HG03095 (cell line): ENCODE data around the gene STEAP3.

Experiments used
- ATAC-seq: cut with Tn5 transposase; IDR thresholded peaks from one replicate; pipeline ENCODE4 v1.9.1; 2021; ENCODE audit warnings: moderate library complexity; ENCODE audit not compliant: unreplicated experiment

The STEAP3 gene

GRCh38 chr2:119245841-119246230, 22.2 kb downstream of the STEAP3 start:
- no peak for ATAC-seq

GRCh38 chr2:119246884-119247843, 23.5 kb downstream of the STEAP3 start:
- ATAC-seq, result no peak

- no peak for ATAC-seq
Measured at GRCh38 chr2:119247844-119248271, 24.2 kb downstream of the STEAP3 start.

GRCh38 chr2:119248311-119248710, 24.7 kb downstream of the STEAP3 start:
- ATAC-seq, result no peak

- ATAC-seq, result no peak
Measured at GRCh38 chr2:119248751-119249150, 25.1 kb downstream of the STEAP3 start.

- ATAC-seq, result no peak
Measured at GRCh38 chr2:119249311-119249710, 25.7 kb downstream of the STEAP3 start.

GRCh38 chr2:119249855-119250717, 26.5 kb downstream of the STEAP3 start:
- no peak for ATAC-seq

- no peak for ATAC-seq
Measured at GRCh38 chr2:119250718-119251290, 27.2 kb downstream of the STEAP3 start.

- no peak for ATAC-seq
Measured at GRCh38 chr2:119251652-119252051, 28.0 kb downstream of the STEAP3 start.

GRCh38 chr2:119252186-119253113, 28.8 kb downstream of the STEAP3 start:
- ATAC-seq, result no peak

GRCh38 chr2:119253114-119253702, 29.6 kb downstream of the STEAP3 start:
- ATAC-seq, result no peak

GRCh38 chr2:119253760-119254600, 30.3 kb downstream of the STEAP3 start:
- ATAC-seq, result no peak

- no peak for ATAC-seq
Measured at GRCh38 chr2:119254601-119255080, 31.0 kb downstream of the STEAP3 start.

GRCh38 chr2:119255760-119256581, 32.3 kb downstream of the STEAP3 start:
- no peak for ATAC-seq

GRCh38 chr2:119256582-119256921, 32.9 kb downstream of the STEAP3 start:
- no peak for ATAC-seq

- ATAC-seq, result no peak
Measured at GRCh38 chr2:119257198-119257597, 33.6 kb downstream of the STEAP3 start.

GRCh38 chr2:119259296-119259860, 35.7 kb downstream of the STEAP3 start:
- ATAC-seq, result no peak
